Smooth muscle cell (in vitro differentiated cells): ENCODE measurements around the gene MAN1B1. TPM values are rescaled to one million over a fixed set of nuclear protein-coding genes. Genes with fewer than 3 reads are reported as not detected.

Source experiments
- DNase-seq: peaks from one replicate; lab custom pipeline; 2025; ENCODE audit not compliant: unreplicated experiment; lab: John Stamatoyannopoulos, UW
- H2AFZ ChIP-seq: fragments of 200-600 bp; sonication (generic); 2 replicates; pipeline ENCODE4 v1.6.0; 2016; ENCODE audit warnings: antibody characterized with exemption, low read depth, mild to moderate bottlenecking
- H3F3A ChIP-seq: fragments of 200-600 bp; sonication (generic); 2 replicates; pipeline ENCODE4 v1.6.0; 2017; ENCODE audit warnings: antibody characterized with exemption, low read depth
- H3K27ac ChIP-seq: fragments of 200-600 bp; sonication (generic); 2 replicates; pipeline ENCODE4 v1.5.1; 2016; ENCODE audit warnings: low read depth, mild to moderate bottlenecking
- H3K27me3 ChIP-seq: fragments of 200-600 bp; sonication (generic); 2 replicates; pipeline ENCODE4 v1.6.1; 2016; ENCODE audit warnings: low read depth, mild to moderate bottlenecking
- H3K36me3 ChIP-seq: fragments of 200-600 bp; sonication (generic); 2 replicates; pipeline ENCODE4 v1.5.1; 2016; ENCODE audit warnings: low read depth
- H3K4me1 ChIP-seq: fragments of 200-600 bp; sonication (generic); 2 replicates; pipeline ENCODE4 v1.5.1; 2016; ENCODE audit warnings: low read depth
- H3K4me2 ChIP-seq: fragments of 200-600 bp; sonication (generic); 2 replicates; pipeline ENCODE4 v1.6.0; 2016; ENCODE audit warnings: mild to moderate bottlenecking
- H3K4me3 ChIP-seq: fragments of 200-600 bp; sonication (generic); 2 replicates; pipeline ENCODE4 v1.5.1; 2016; ENCODE audit warnings: mild to moderate bottlenecking
- H3K79me2 ChIP-seq: fragments of 200-600 bp; sonication (generic); 2 replicates; pipeline ENCODE4 v1.6.0; 2016; ENCODE audit warnings: low read depth, mild to moderate bottlenecking
- H3K9ac ChIP-seq: fragments of 200-600 bp; sonication (generic); 2 replicates; pipeline ENCODE4 v1.6.0; 2016; ENCODE audit warnings: low read depth
- H3K9me3 ChIP-seq: fragments of 200-600 bp; sonication (generic); replicated peaks from 2 replicates; pipeline ENCODE4 v1.5.1; 2016; ENCODE audit warnings: low read depth
- H4K20me1 ChIP-seq: fragments of 200-600 bp; sonication (generic); 2 replicates; pipeline ENCODE4 v1.6.0; 2016; ENCODE audit warnings: low read depth
- WGBS: methylation state at CpG from one replicate; pipeline ENCODE4 v1.1.7; 2016; ENCODE audit warnings: low lambda C conversion rate; 5-methylcytosine and 5-hydroxymethylcytosine counted together
- polyA plus RNA-seq: library from polyadenylated mRNA; unstranded; fragments of >200 nt; fragmentation: Nextera tagmentation; extraction: Ambion mirVana; gene quantifications from 2 replicates; pipeline ENCODE4 v1.2.1, GENCODE V29; 2016
- total RNA-seq: library from RNA; depleted of rRNA; stranded (reverse); fragments of >200 nt; gene quantifications from 2 replicates; pipeline ENCODE4 v1.2.3, GENCODE V29; 2014
- TF ChIP-seq, protein P1 (sequence below): fragments of 200-600 bp; sonication (generic); IDR thresholded peaks from 2 replicates; pipeline ENCODE4 v1.5.1; 2017; ENCODE audit warnings: borderline replicate concordance, mild to moderate bottlenecking, antibody characterized with exemption; ENCODE audit not compliant: insufficient read depth, poor library complexity, severe bottlenecking

Gene MAN1B1
- total and polyA plus RNA-seq, 2 experiments from 2014 or later: 62.9 to 97.1 TPM

DNA sequence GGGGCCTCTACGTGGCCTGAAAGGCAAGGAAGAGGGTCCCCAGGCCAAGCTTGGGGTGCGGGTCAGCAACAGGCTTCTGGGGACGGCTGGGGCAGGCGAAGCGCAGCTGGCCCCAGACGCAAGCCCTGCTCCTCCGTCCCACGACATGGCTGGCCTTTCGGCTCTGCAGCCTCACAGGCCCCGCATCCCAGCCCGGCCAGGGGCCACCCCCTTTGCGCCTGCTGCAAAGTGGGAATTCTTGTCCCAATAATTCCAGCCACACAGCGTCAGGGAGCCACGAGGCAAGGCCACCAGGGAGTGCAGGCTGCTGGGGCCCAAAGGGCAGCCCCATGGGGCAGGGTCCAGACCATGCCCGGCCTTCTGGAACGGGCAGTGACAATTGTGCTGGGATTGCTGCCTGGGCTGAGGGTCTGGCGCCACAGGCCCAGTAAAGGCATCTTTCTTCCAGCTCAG, 31.8 kb upstream of the MAN1B1 start:
- WGBS: 88% methylated on average over 10 of the region's 17 CpGs
- TF ChIP-seq, protein P1, sequence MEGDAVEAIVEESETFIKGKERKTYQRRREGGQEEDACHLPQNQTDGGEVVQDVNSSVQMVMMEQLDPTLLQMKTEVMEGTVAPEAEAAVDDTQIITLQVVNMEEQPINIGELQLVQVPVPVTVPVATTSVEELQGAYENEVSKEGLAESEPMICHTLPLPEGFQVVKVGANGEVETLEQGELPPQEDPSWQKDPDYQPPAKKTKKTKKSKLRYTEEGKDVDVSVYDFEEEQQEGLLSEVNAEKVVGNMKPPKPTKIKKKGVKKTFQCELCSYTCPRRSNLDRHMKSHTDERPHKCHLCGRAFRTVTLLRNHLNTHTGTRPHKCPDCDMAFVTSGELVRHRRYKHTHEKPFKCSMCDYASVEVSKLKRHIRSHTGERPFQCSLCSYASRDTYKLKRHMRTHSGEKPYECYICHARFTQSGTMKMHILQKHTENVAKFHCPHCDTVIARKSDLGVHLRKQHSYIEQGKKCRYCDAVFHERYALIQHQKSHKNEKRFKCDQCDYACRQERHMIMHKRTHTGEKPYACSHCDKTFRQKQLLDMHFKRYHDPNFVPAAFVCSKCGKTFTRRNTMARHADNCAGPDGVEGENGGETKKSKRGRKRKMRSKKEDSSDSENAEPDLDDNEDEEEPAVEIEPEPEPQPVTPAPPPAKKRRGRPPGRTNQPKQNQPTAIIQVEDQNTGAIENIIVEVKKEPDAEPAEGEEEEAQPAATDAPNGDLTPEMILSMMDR: no peak
- Histone ChIP-seq H4K20me1 (no peaks in the 10 kb centered on the region), H3K9me3 (no peaks in the 10 kb centered on the region), H3F3A (no peaks in the 10 kb centered on the region), H3K27ac (no peak overlapping the region), H2AFZ (no peak overlapping the region), H3K4me2 (no peak overlapping the region), H3K4me1 (peaks cover 9% of the 10 kb centered on the region), H3K79me2 (no peaks in the 10 kb centered on the region), H3K27me3 (peaks cover 47% of the 10 kb centered on the region), H3K9ac (no peak overlapping the region), H3K4me3 (no peak overlapping the region), H3K36me3 (no peaks in the 10 kb centered on the region)
- no peak for DNase-seq

DNA sequence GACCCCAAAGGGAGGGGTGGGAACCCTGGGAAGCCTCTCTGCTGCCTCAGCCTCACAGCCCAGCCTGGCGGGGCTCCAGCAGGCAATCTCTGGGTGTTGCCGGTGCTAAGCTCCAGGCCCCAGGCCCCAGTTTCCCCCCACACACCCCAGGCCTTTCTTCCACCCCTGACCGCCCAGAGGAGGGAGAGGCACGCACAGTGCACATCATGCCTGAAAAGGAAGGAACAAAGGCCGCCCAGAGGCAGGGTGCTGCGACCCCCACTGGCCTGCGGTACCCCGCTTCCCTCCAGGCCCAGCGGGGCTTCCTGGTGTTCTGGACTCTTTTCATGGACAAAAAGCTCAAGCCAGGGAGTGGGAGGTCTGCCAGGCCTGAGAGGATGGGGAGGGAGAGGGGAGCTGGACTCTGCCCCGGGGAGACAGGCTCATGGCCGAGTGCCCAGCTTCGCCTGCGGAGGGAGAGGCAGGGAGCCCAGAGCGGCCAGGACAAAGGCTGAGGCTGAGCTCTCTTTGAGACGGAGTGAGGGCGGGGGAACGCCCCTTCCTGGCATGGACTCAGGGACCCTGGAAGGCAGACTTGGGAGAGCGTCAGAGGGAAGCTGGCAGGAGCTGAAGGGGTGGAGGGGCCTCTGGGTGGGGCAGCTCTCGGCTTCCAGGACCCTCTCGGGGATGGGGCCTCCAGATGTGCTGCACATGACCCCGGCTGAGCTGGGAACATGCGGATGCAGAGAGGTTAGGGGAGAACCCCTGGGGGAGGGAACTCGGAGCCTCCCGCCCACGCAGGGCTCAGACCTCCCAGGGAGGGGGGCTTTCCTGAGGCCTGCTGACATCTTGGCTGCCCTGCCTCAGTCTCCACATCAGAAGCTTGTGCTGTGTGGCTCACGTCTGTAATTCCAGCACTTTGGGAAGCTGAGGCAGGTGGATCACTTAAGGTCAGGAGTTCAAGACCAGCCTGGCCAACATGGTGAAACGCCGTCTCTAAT, 31.1 kb upstream of the MAN1B1 start:
- H4K20me1 ChIP-seq: no peaks in the 10 kb centered on the region
- H3F3A ChIP-seq: no peaks in the 10 kb centered on the region
- H3K27ac ChIP-seq: no peak overlapping the region
- H3K79me2 ChIP-seq: no peaks in the 10 kb centered on the region
- WGBS: 84% methylated on average over 27 of the region's 28 CpGs
- H3K9ac ChIP-seq: no peak overlapping the region
- no peaks in the 10 kb centered on the region for H3K9me3 ChIP-seq
- peaks cover 9% of the 10 kb centered on the region for H3K4me1 ChIP-seq
- TF ChIP-seq, protein P1: no peak
- H2AFZ ChIP-seq: no peak overlapping the region
- no peak for DNase-seq
- H3K4me3 ChIP-seq: no peak overlapping the region
- peaks cover 43% of the 10 kb centered on the region for H3K27me3 ChIP-seq
- H3K4me2 ChIP-seq: no peak overlapping the region
- H3K36me3 ChIP-seq: no peaks in the 10 kb centered on the region

DNA sequence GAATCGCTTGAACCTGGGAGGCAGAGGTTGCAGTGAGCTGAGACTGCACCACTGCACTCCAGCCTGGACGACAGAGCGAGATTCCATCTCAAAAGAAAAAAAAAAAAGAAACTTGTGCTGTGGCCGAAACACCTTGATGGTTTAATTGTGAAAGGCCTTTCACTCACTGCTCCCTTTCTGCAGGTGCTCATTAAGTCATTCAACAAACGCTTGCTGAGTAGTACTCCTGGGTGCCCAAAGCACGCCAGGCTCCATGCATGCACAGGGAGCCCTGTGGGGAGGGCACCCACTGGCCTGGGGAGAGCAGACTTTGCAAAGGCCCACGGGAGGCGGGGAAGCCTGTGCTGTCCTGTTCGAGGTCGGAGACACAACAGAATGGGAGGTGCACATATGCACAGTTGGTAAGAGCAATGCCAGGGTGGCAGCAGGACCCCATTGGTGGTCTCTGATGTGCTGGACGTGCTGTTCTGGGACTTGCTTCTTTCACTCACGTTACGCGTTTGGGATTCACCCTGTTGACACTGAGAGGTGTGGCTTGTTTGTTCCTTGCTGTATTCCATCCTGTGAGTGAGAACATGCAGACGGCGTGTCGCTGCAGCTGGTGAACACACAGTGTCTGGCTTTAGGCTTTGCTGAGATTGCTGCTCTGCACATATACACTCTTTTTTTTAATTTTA, 29.9 kb upstream of the MAN1B1 start:
- Histone ChIP-seq H3K4me1 (peaks cover 9% of the 10 kb centered on the region), H3F3A (no peaks in the 10 kb centered on the region), H3K79me2 (no peaks in the 10 kb centered on the region), H3K9me3 (no peaks in the 10 kb centered on the region), H3K27ac (no peak overlapping the region), H3K9ac (no peak overlapping the region), H3K4me3 (no peak overlapping the region), H3K36me3 (no peaks in the 10 kb centered on the region), H2AFZ (no peak overlapping the region), H4K20me1 (no peaks in the 10 kb centered on the region), H3K27me3 (peaks cover 39% of the 10 kb centered on the region), H3K4me2 (no peak overlapping the region)
- DNase-seq: no peak
- 88% methylated on average over 17 of the region's 17 CpGs for WGBS
- TF ChIP-seq, protein P1: no peak
